T47D (cell line): Measurements from ENCODE around the gene CRIM1.

ENCODE experiments used
- DNase-seq, 2 experiments: peaks; one replicate each; pipeline versions ENCODE4 v3.0.0 to v3.0.0-alpha.2; 2011 to 2012; ENCODE audit warnings: low read depth in 1 of 2, low spot score in 1 of 2
- JUND ChIP-seq: IDR thresholded peaks from 2 replicates; pipeline ENCODE4 v1.6.1; 2012; ENCODE audit warnings: low read depth
- in situ Hi-C: cut with HindIII; loops from 2 replicates; pipeline ENCODE4 v1.10.0; 2016; ENCODE audit warnings: low sequenced_read_pairs, low pct_unique_long_range_greater_than_20kb

CRIM1 gene

GRCh38 chr2:36411962-36412444, 56.4 kb downstream of the CRIM1 start:
- in situ Hi-C loops, result no loop called here
- TF ChIP-seq JUND, result no peak
- no peak for DNase-seq

- no peak for TF ChIP-seq JUND
- in situ Hi-C loops, result no loop called here
- no peak for DNase-seq
Observed at GRCh38 chr2:36413218-36413617, 57.6 kb downstream of the CRIM1 start.

- no peak for TF ChIP-seq JUND
- in situ Hi-C loops, result no loop called here
- DNase-seq, result no peak
Observed at GRCh38 chr2:36414307-36414706, 58.7 kb downstream of the CRIM1 start.

DNA sequence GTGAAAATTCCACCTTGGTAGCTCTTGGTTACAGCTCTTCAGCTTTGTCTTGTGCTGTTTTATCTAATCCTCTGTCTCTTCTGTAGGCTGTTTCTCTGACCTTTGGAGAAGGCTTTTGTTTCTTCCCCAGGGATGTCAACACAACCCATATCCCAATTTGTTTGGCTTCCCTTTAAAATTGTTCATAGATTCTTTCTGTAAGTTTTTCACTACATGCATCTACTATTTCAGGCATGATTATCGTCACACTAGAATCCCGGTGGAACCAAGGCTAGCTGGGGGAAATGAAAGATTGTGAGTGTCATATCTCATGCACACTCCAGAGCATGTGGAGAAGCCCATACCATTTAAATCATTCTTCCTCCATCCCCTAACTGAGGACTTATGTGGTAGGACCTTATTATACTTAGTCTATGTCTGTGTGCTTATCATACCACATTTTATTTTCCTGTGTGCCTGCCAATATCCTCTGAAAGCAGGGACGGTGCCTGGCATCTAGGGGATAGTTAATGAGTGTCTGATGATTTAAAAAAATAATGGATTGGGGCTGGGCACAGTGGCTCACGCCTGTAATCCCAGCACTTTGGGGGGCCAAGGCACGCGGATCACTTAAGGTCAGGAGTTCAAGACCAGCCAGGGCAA, 59.9 kb downstream of the CRIM1 start:
- no peak for TF ChIP-seq JUND
- in situ Hi-C loops, result no loop called here
- no peak for DNase-seq

DNA sequence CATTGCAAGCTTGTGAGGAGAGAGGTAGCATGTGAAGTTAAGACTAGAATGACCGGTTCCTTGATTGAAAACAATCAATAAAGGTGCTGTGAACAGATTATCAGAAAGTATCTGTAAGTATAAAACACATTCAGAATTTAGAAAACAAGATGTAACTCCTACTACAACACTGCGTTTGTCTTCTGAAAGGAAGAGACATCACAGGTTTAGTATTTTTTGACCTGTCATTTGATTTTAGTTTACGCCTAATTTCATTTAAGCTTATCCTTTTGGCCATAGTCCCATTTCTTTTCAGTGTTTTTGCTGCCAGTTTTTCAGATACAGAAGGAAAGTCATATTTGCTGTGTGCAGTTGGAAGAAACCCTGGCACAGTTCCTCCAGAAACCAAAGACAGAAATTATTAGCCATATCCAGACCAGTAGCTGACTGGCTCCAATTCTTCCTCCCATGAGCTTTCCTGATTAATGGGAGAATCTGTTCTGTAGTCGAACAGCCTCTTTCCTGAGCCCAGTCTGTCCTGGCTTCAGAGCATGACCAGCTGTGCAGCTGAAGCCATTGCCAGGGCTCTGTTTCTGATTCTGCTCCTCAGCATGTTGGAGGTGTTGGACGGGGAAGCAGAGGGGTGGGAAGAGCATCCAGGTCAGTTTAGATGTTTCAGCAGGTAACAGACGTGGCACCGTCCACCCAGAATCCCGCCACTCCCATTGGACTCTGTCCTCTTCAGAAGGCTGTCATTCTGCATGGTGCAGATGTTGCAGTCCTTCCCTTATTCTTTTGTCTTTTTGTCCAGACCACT, 61.0 kb downstream of the CRIM1 start:
- no peak for TF ChIP-seq JUND
- in situ Hi-C loops, result no loop called here
- DNase-seq, result no peak

- in situ Hi-C loops, result no loop called here
- TF ChIP-seq JUND, result no peak
- DNase-seq, result no peak
Observed at GRCh38 chr2:36420569-36421181, 65.1 kb downstream of the CRIM1 start.

DNA sequence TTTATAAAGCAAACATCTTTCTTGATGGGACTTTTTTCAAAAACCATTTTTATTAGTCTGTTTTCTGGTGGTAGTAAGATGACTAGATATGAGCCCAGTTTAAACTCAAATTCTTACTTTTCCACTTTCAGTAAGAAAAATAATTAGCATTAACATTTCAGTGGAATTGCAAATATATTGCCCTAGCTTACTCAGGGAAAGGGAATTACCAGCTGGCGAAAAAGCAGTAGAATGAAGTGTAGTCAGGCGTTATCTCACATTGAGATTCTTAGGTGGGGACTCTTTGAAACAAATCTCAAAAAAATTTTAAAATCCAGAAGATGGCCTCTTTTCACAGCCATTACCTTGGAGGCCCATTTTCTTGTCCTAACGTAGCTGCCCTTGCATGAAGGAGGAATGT, 65.8 kb downstream of the CRIM1 start:
- no peak for DNase-seq
- in situ Hi-C loops, result no loop called here
- TF ChIP-seq JUND, result no peak

DNA sequence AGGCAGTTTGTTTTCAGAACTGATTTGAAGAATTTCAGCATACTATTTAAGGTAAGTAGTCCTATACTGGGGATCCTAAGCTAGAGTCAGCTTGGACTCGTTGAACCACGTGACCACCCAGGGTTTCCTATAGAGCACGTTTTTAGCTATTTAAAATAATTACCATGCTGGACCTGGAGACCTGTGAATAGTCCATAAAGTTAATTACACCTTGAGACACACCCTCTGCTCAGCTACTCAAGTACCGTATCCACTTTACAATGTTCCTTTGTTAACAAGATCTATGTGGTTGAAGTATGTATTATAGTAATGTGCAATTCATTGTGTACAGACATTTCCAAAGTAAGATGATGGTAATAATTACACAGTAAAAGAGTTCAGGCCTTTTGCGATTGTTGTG, 67.6 kb downstream of the CRIM1 start:
- TF ChIP-seq JUND, result no peak
- in situ Hi-C loops, result no loop called here

GRCh38 chr2:36423619-36424120, 68.1 kb downstream of the CRIM1 start:
- DNase-seq, result no peak
- in situ Hi-C loops, result no loop called here
- no peak for TF ChIP-seq JUND

More for the DNA sequence above, 67.6 kb downstream of the CRIM1 start:
- DNase-seq, result no peak

GRCh38 chr2:36425608-36426355, 70.2 kb downstream of the CRIM1 start:
- TF ChIP-seq JUND, result no peak
- no peak for DNase-seq
- in situ Hi-C loops, result no loop called here

GRCh38 chr2:36427790-36428243, 72.2 kb downstream of the CRIM1 start:
- TF ChIP-seq JUND, result no peak
- in situ Hi-C loops, result no loop called here
- no peak for DNase-seq

- in situ Hi-C loops, result no loop called here
- no peak for TF ChIP-seq JUND
- DNase-seq, result peak in 1 of 2 experiments; percentile 23
Observed at GRCh38 chr2:36430549-36430948, 75.0 kb downstream of the CRIM1 start.
